ENCODE data around the gene PARD3. TPM values are rescaled to one million over a fixed set of nuclear protein-coding genes. Genes with fewer than 3 reads are reported as not detected.
"Not testable (repeated sequence)": the region's sequence is repeated elsewhere in the genome, so short reads cannot be mapped to it uniquely, and the experiment has no call there.

PARD3 gene
- total RNA-seq, 4 donors from 2014 or later = 42.6 to 63.6 (median 55.2) TPM

DNA sequence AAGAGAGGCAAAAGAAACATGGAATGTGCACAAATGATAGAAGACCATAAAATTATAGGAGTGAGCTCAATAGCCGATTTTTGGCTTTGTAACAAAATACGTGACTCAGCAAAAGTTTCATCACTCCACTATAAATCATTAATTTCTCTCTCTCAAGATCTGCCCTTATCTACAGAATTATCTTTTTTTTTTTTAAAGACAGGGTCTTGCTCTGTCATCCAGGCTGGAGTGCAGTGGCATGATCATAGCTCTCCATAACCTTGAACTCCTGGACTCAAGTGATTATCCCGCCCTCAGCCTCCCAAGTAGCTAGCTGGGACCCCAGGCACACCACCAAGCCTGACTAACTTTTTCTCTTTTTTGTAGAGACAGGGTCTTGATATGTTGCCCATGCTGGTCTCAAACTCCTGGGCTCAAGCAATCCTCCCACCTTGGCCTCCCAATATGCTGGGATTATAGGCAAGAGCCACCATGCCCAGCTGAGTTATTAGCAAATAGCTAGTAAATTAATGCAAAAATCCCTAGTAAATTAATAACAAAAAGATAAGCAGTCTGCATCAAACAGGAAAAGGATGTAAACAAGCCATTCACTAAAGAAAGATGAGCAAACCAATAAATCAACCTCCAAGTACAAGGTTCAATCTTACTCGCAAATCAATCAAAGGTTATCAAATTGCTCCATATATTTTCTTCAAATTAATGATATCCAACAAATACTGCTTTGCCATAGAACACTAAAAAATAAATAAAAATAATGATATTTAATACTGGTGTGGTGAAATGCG lies 450.7 kb downstream of the PARD3 start:
- no peaks in the 10 kb centered on the region for H3K9me3 ChIP-seq
- 90 to 91% methylated on average over 5 of the region's 5 CpGs for WGBS, 2 donors
- TF ChIP-seq, protein P1, sequence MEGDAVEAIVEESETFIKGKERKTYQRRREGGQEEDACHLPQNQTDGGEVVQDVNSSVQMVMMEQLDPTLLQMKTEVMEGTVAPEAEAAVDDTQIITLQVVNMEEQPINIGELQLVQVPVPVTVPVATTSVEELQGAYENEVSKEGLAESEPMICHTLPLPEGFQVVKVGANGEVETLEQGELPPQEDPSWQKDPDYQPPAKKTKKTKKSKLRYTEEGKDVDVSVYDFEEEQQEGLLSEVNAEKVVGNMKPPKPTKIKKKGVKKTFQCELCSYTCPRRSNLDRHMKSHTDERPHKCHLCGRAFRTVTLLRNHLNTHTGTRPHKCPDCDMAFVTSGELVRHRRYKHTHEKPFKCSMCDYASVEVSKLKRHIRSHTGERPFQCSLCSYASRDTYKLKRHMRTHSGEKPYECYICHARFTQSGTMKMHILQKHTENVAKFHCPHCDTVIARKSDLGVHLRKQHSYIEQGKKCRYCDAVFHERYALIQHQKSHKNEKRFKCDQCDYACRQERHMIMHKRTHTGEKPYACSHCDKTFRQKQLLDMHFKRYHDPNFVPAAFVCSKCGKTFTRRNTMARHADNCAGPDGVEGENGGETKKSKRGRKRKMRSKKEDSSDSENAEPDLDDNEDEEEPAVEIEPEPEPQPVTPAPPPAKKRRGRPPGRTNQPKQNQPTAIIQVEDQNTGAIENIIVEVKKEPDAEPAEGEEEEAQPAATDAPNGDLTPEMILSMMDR (IDR thresholded peaks at IDR 0.05) = no peak
- TF ChIP-seq EP300 (IDR thresholded peaks at IDR 0.05) = no peak
- TF ChIP-seq POLR2A (IDR thresholded peaks at IDR 0.05) = no peak
- H3K27ac ChIP-seq = no peak overlapping the region
- no peak overlapping the region for H3K4me3 ChIP-seq
- H3K27me3 ChIP-seq = no peaks in the 10 kb centered on the region
- DNase-seq (ENCODE audit: low spot score in 2 of 2) = no peak
- no peaks in the 10 kb centered on the region for H3K4me1 ChIP-seq
- H3K36me3 ChIP-seq = peaks cover 0 to 31% (median 0%) of the 10 kb centered on the region in 3 donors

DNA sequence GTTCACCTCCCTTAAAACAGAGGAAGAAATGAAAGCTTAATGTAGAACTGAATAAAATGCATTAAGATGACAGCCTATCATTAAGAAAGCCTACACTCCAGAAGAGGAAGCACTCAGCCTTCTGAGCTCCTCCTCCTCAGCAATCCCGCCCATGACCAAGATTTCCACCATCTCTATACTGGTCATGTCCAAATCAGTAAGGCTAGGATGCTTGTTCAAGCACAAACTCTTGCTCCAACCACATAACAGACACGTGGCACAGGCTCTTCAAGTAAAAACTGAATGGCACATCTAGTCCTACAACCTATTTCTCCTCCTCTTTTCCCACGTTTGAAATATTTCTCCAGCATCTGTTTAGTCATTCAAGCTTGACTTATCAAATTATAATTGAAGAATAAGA lies 454.1 kb downstream of the PARD3 start:
- Histone ChIP-seq H3K9me3 (no peaks in the 10 kb centered on the region), H3K27ac (no peak overlapping the region), H3K27me3 (no peaks in the 10 kb centered on the region), H3K36me3 (peaks cover 0 to 37% (median 0%) of the 10 kb centered on the region in 3 donors), H3K4me3 (no peak overlapping the region), H3K4me1 (no peaks in the 10 kb centered on the region)
- TF ChIP-seq POLR2A (IDR thresholded peaks at IDR 0.05) (no peak), EP300 (IDR thresholded peaks at IDR 0.05) (no peak)
- TF ChIP-seq, protein P1 (IDR thresholded peaks at IDR 0.05) = no peak
- DNase-seq (ENCODE audit: low spot score in 2 of 2) = no peak
- 88 to 90% methylated on average over 3 of the region's 3 CpGs for WGBS, 2 donors

DNA sequence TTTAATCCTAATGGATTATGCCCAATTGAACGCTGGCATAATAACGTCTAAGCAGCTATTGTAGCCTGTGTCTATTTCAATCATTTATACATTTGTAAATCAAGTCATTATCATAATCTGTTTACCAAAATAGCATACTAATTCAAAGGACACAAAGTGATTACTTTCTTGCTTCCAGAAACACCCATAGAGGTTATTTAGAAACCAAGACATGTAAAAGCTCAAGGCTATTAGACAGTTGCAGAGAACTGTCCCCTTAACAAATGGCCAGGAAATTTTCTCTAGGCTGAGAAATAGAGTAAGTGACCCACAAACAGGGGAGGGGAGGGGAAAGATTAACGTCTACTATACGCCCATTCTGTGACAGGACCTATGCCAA lies 455.7 kb downstream of the PARD3 start:
- TF ChIP-seq EP300 (IDR thresholded peaks at IDR 0.05) = no peak
- no peak for TF ChIP-seq POLR2A (IDR thresholded peaks at IDR 0.05)
- TF ChIP-seq, protein P1 (IDR thresholded peaks at IDR 0.05) = no peak
- Histone ChIP-seq H3K4me3 (no peak overlapping the region), H3K27me3 (no peaks in the 10 kb centered on the region), H3K27ac (no peak overlapping the region), H3K9me3 (no peaks in the 10 kb centered on the region), H3K36me3 (peaks cover 0 to 52% (median 0%) of the 10 kb centered on the region in 3 donors), H3K4me1 (no peaks in the 10 kb centered on the region)
- no peak for DNase-seq (ENCODE audit: low spot score in 2 of 2)
- WGBS, 2 donors = 77 to 84% methylated on average over 4 of the region's 4 CpGs

DNA sequence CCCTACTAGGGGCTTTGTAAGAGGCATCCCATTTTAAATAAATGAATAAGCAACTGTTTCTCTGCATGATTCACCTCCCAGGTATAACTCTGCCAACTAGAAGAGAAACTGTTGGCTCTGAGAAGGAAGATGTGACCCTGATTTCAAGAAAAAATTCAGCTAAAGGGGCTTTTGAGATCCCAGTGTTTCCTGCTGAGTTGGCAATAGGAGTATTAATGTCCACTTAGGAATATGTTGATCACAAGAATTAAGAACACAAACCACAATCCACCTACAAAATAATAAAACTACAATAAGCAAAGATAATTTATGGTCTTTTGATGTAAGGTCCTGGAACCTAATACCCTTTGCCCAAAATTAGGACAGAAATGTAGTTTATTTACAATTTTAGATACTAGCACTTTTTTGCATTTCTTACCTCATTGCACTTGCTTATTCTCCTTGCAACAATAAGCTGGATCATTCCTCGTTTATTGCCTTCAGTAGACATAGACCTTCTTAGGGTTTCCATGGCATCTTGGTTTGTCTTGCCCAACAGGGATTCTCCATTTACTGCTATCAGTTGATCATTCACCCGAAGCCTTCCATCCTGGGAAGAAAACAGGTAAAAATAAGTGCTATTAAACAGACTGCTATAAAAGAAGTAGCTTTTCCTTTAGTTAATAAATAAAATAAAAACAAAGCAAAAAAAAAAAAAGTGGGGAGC lies 456.2 kb downstream of the PARD3 start:
- TF ChIP-seq, protein P1 (IDR thresholded peaks at IDR 0.05) = no peak
- TF ChIP-seq POLR2A (IDR thresholded peaks at IDR 0.05) = no peak
- TF ChIP-seq EP300 (IDR thresholded peaks at IDR 0.05) = no peak
- no peak overlapping the region for H3K27ac ChIP-seq

DNA sequence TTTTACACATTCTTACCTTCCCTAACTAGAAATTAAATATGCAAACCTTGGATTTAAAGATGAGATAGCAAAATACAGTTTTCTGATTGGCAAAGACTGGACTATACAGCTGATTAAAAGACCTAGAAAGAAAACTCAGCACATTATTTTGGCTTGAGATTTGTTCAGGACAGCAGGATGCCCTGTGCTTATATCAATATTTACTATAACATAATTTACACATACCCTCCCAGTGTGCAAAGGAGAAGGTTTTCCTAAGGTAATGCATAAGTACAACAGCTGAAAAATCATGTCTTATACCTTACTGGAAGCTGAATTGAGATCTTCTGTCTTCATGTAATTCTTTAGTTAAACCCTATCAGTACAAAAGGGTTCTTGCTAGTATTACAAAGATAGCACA lies 458.6 kb downstream of the PARD3 start:
- TF ChIP-seq EP300 (IDR thresholded peaks at IDR 0.05) (no peak), POLR2A (IDR thresholded peaks at IDR 0.05) (no peak)
- TF ChIP-seq, protein P1 (IDR thresholded peaks at IDR 0.05) = no peak
- H3K27me3 ChIP-seq = no peaks in the 10 kb centered on the region
- no peak overlapping the region for H3K27ac ChIP-seq
- H3K4me1 ChIP-seq = no peaks in the 10 kb centered on the region
- peaks cover 0 to 59% (median 0%) of the 10 kb centered on the region in 3 donors for H3K36me3 ChIP-seq
- DNase-seq (ENCODE audit: low spot score in 2 of 2) = no peak
- no peak overlapping the region for H3K4me3 ChIP-seq
- no peaks in the 10 kb centered on the region for H3K9me3 ChIP-seq

More for the DNA sequence above, 456.2 kb downstream of the PARD3 start:
- Histone ChIP-seq H3K4me3 (no peak overlapping the region), H3K4me1 (no peaks in the 10 kb centered on the region), H3K27me3 (no peaks in the 10 kb centered on the region), H3K9me3 (no peaks in the 10 kb centered on the region), H3K36me3 (peaks cover 0 to 56% (median 0%) of the 10 kb centered on the region in 3 donors)
- 71 to 72% methylated on average over 2 of the region's 2 CpGs for WGBS, 2 donors
- no peak for DNase-seq (ENCODE audit: low spot score in 2 of 2)

DNA sequence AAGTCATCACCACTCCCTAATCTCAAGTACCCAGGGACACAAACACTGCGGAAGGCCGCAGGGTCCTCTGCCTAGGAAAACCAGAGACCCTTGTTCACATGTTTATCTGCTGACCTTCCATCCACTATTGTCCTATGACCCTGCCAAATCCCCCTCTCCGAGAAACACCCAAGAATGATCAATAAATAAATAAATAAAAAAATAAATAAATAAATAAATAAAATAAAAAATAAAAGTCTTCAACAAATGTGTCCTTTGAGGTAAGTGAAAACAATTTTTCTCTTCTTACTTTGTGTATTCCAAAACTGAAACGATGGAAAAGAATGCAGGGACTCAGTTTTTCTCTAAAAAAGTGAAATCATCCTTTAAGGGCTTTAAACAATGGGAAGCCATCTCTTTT lies 461.6 kb downstream of the PARD3 start:
- 91% methylated on average over 4 of the region's 4 CpGs for WGBS, 2 donors
- not testable (repeated sequence) for H3K4me1 ChIP-seq; DNase-seq (ENCODE audit: low spot score in 2 of 2); H3K4me3 ChIP-seq; H3K27ac ChIP-seq; H3K9me3 ChIP-seq; H3K27me3 ChIP-seq
- H3K36me3 ChIP-seq = peaks cover 0 to 49% (median 0%) of the 10 kb centered on the region in 3 donors

DNA sequence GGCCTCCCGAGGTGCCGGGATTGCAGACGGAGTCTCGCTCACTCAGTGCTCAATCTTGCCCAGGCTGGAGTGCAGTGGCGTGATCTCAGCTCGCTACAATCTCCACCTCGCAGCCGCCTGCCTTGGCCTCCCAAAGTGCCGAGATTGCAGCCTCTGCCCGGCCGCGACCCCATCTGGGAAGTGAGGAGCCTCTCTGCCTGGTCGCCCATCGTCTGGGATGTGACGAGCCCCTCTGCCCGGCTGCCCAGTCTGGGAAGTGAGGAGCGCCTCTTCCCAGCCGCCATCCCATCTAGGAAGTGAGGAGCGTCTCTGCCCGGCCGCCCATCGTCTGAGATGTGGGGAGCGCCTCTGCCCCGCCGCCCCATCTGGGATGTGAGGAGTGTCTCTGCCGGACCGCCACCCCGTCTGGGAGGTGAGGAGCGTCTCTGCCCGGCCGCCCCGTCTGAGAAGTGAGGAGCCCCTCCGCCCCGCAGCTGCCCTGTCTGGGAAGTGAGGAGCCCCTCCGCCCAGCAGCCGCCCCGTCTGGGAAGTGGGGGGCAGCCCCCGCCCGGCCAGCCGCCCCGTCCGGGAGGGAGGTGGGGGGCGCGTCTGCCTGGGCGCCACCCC lies 462.4 kb downstream of the PARD3 start:
- H3K4me3 ChIP-seq; H3K27me3 ChIP-seq; H3K27ac ChIP-seq; H3K4me1 ChIP-seq; DNase-seq (ENCODE audit: low spot score in 2 of 2); H3K9me3 ChIP-seq: not testable (repeated sequence)
- WGBS, 2 donors = 96% methylated on average over 28 to 38 of the region's 45 CpGs
- H3K36me3 ChIP-seq = peaks cover 0 to 50% (median 0%) of the 10 kb centered on the region in 3 donors
